Tibial nerve (tissue), 4 donors: Measurements from ENCODE around the gene DTNB. TPM values are rescaled to one million over a fixed set of nuclear protein-coding genes. Genes with fewer than 3 reads are reported as not detected.

Source experiments
- DNase-seq, 2 donors: peaks; one replicate each; pipeline ENCODE4 v3.0.0-alpha.2; 2019; ENCODE audit warnings: low spot score in 2 of 2
- H3K27ac ChIP-seq, 4 donors: fragments of 200-600 bp; sonication (generic) in 3 of 4; one replicate each; pipeline ENCODE4 v1.5.1; 2017 to 2019; ENCODE audit warnings: mild to moderate bottlenecking in 1 of 4
- H3K27me3 ChIP-seq, 2 donors: fragments of 200-600 bp; sonication (generic) in 1 of 2; one replicate each; pipeline versions ENCODE4 v1.5.1 to v1.6.0; 2017 to 2019
- H3K36me3 ChIP-seq, 3 donors: fragments of 200-600 bp; sonication (generic); one replicate each; pipeline ENCODE4 v1.5.1; 2018 to 2019
- H3K4me1 ChIP-seq, 4 donors: fragments of 200-600 bp; sonication (generic) in 3 of 4; one replicate each; pipeline ENCODE4 v1.5.1; 2017 to 2019
- H3K4me3 ChIP-seq, 4 donors: fragments of 200-600 bp; sonication (generic) in 3 of 4; one replicate each; pipeline ENCODE4 v1.5.1; 2017 to 2019; ENCODE audit warnings: mild to moderate bottlenecking in 1 of 4, moderate library complexity in 1 of 4
- H3K9me3 ChIP-seq, 4 donors: fragments of 200-600 bp; sonication (generic) in 3 of 4; one replicate each; pipeline ENCODE4 v1.5.1; 2017 to 2019
- EP300 ChIP-seq, 2 donors: sonication (generic); formaldehyde crosslinking; IDR thresholded peaks; one replicate each; pipeline ENCODE4 v1.6.1; 2017; ENCODE audit warnings: antibody characterized with exemption in 2 of 2, mild to moderate bottlenecking in 1 of 2
- POLR2A ChIP-seq, 2 donors: fragments of 450-650 bp; IDR thresholded peaks; one replicate each; pipeline ENCODE4 v1.6.1; 2017; ENCODE audit warnings: antibody characterized with exemption in 2 of 2, mild to moderate bottlenecking in 2 of 2, moderate library complexity in 2 of 2
- whole genome bisulfite sequencing, 2 donors: methylation state at CpG; one replicate each; pipeline ENCODE4 v1.1.5; 2018; 5-methylcytosine and 5-hydroxymethylcytosine counted together
- total RNA-seq, 4 donors: library from RNA; depleted of rRNA; stranded (reverse); fragments of >200 nt; gene quantifications; one replicate each; pipeline ENCODE4 v1.1.0, GENCODE V29; 2016
- TF ChIP-seq, protein P1 (sequence below), 5 experiments: fragments of 200-600 bp in 3 of 5; fragments of 450-650 bp in 2 of 5; sonication (generic) in 3 of 5; IDR thresholded peaks; one replicate each; pipeline ENCODE4 v1.5.1; 2016 to 2019; ENCODE audit warnings: antibody characterized with exemption in 5 of 5, mild to moderate bottlenecking in 3 of 5, moderate library complexity in 2 of 5

DTNB gene
- total RNA-seq, 4 donors from 2014 or later, result 9.4 to 18.6 (median 13.1) TPM

- H3K36me3 ChIP-seq, result no peaks in the 10 kb centered on the region
These were observed 295.5 kb downstream of the DTNB start for GRCh38 chr2:25377822-25378421.

GRCh38 chr2:25376750-25377621 is 296.4 kb downstream of the DTNB start:
- peak; percentile 54 to 59 for DNase-seq
- Histone ChIP-seq H3K27me3 (no peaks in the 10 kb centered on the region), H3K36me3 (no peaks in the 10 kb centered on the region), H3K27ac (peak overlapping the region in 1 of 4 donors; percentile 52), H3K4me1 (peaks cover 0 to 25% (median 12%) of the 10 kb centered on the region in 4 donors), H3K4me3 (peak overlapping the region; percentile 11 to 33 (median 21)), H3K9me3 (no peaks in the 10 kb centered on the region)
- 18 to 27% methylated on average over 34 to 52 of the region's 52 CpGs for WGBS, 2 donors
- no peak for TF ChIP-seq POLR2A (IDR thresholded peaks at IDR 0.05)
- TF ChIP-seq, protein P1, sequence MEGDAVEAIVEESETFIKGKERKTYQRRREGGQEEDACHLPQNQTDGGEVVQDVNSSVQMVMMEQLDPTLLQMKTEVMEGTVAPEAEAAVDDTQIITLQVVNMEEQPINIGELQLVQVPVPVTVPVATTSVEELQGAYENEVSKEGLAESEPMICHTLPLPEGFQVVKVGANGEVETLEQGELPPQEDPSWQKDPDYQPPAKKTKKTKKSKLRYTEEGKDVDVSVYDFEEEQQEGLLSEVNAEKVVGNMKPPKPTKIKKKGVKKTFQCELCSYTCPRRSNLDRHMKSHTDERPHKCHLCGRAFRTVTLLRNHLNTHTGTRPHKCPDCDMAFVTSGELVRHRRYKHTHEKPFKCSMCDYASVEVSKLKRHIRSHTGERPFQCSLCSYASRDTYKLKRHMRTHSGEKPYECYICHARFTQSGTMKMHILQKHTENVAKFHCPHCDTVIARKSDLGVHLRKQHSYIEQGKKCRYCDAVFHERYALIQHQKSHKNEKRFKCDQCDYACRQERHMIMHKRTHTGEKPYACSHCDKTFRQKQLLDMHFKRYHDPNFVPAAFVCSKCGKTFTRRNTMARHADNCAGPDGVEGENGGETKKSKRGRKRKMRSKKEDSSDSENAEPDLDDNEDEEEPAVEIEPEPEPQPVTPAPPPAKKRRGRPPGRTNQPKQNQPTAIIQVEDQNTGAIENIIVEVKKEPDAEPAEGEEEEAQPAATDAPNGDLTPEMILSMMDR (IDR thresholded peaks at IDR 0.05), result peak; percentile 93 to 99 (median 95)
- peak in 1 of 2 donors; percentile 49 for TF ChIP-seq EP300 (IDR thresholded peaks at IDR 0.05)

More at GRCh38 chr2:25377822-25378421, 295.5 kb downstream of the DTNB start:
- 91 to 93% methylated on average over 19 to 21 of the region's 22 CpGs for WGBS, 2 donors
- TF ChIP-seq EP300 (IDR thresholded peaks at IDR 0.05) (no peak), POLR2A (IDR thresholded peaks at IDR 0.05) (no peak)
- TF ChIP-seq, protein P1 (IDR thresholded peaks at IDR 0.05), result no peak
- Histone ChIP-seq H3K4me1 (peaks cover 0 to 25% (median 12%) of the 10 kb centered on the region in 4 donors), H3K4me3 (no peak overlapping the region), H3K9me3 (no peaks in the 10 kb centered on the region), H3K27me3 (no peaks in the 10 kb centered on the region), H3K27ac (peak overlapping the region in 1 of 4 donors; percentile 52)
- no peak for DNase-seq

DNA sequence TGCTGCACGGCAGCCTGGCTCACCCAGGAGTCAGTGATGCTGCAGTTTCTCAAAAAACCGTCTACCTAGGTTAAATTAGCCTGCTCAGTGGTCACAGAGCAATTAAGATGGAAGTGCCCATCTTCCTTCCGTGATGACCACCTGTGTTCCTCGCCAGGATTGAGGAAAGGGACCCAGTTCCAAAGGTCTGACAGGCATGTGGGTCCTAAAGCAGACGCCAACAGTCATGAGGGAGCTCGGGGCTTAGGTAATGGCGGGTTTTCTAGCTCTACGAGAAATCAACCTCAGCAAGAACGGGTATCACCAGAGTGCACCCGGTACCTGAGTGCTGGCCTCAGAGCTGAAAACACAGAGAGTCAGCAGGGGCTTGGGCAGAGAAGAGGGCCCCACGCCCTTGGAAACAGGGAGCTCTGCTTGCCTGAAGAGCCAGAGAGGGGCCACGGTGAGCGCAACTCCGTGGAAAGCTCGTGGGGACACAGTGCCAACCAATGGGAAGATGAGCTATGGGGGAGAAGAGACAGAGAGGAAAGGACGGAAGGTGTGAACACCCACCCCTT is 297.3 kb downstream of the DTNB start:
- Histone ChIP-seq H3K36me3 (no peaks in the 10 kb centered on the region), H3K9me3 (no peaks in the 10 kb centered on the region), H3K4me1 (peaks cover 0 to 22% (median 12%) of the 10 kb centered on the region in 4 donors), H3K4me3 (peak overlapping the region in 1 of 4 donors; percentile 23), H3K27me3 (no peaks in the 10 kb centered on the region), H3K27ac (no peak overlapping the region)
- DNase-seq, result no peak
- WGBS, 2 donors, result 69 to 80% methylated on average over 15 to 16 of the region's 16 CpGs
- TF ChIP-seq, protein P1 (IDR thresholded peaks at IDR 0.05), result no peak
- TF ChIP-seq EP300 (IDR thresholded peaks at IDR 0.05) (no peak), POLR2A (IDR thresholded peaks at IDR 0.05) (no peak)

DNA sequence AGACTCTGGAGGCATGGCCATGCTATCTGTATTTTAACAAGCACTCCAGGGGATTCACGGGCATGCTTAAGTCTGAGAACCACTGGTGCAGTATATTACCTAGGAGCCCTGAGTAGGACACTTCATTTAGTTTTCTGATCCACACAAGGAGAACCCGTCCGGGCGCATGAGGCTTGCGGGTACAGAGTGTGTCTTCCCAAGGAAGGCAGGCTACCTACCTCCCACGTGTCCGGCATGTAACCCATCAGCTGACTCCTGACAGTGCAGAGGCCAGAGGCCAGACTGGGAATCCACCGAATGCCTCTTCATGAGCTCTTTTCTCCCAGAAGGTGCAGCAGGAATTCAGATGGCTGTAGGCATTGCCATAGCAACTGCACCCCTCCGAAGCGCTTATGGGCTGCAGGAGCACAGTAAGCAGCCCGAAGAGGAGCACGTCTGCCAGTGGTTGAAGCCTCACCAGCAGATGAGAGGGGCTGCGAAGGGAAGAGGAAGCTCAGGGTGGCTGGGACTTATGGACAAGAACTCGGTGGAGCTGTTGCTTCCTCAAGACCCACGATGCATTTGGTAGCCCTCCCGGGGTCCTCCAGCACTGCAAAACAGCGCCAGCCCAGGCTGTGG is 297.9 kb downstream of the DTNB start:
- Histone ChIP-seq H3K9me3 (no peaks in the 10 kb centered on the region), H3K36me3 (no peaks in the 10 kb centered on the region), H3K27ac (no peak overlapping the region), H3K27me3 (no peaks in the 10 kb centered on the region), H3K4me1 (peaks cover 0 to 17% (median 12%) of the 10 kb centered on the region in 4 donors), H3K4me3 (no peak overlapping the region)
- DNase-seq, result no peak
- TF ChIP-seq EP300 (IDR thresholded peaks at IDR 0.05), result no peak
- no peak for TF ChIP-seq POLR2A (IDR thresholded peaks at IDR 0.05)
- TF ChIP-seq, protein P1 (IDR thresholded peaks at IDR 0.05), result no peak
- WGBS, 2 donors, result 84 to 87% methylated on average over 17 of the region's 17 CpGs
